NCI-H748 (cell line): ENCODE measurements around the gene ZNF516.
"Not testable (repeated sequence)": the region's sequence is repeated elsewhere in the genome, so short reads cannot be mapped to it uniquely, and the experiment has no call there.

Experiments
- DNase-seq: peaks from one replicate; lab custom pipeline; 2025; ENCODE audit not compliant: unreplicated experiment; lab: John Stamatoyannopoulos, UW

The ZNF516 gene

GRCh38 chr18:76473521-76473920 is 21.5 kb downstream of the ZNF516 start:
- not testable (repeated sequence) for DNase-seq

GRCh38 chr18:76472829-76473228 is 22.2 kb downstream of the ZNF516 start:
- DNase-seq: no peak

GRCh38 chr18:76471593-76471992 is 23.4 kb downstream of the ZNF516 start:
- no peak for DNase-seq

- no peak for DNase-seq
These were observed 26.4 kb downstream of the ZNF516 start for GRCh38 chr18:76468345-76469304.

GRCh38 chr18:76467371-76468190 is 27.5 kb downstream of the ZNF516 start:
- DNase-seq: no peak

- DNase-seq: no peak
These were observed 28.5 kb downstream of the ZNF516 start for GRCh38 chr18:76466410-76466991.

- no peak for DNase-seq
These were observed 29.2 kb downstream of the ZNF516 start for GRCh38 chr18:76465630-76466409.

- DNase-seq: no peak
These were observed 30.5 kb downstream of the ZNF516 start for GRCh38 chr18:76464281-76465259.

- no peak for DNase-seq
These were observed 31.2 kb downstream of the ZNF516 start for GRCh38 chr18:76463872-76464271.

GRCh38 chr18:76463358-76463757 is 31.7 kb downstream of the ZNF516 start:
- no peak for DNase-seq

GRCh38 chr18:76462326-76462694 is 32.7 kb downstream of the ZNF516 start:
- no peak for DNase-seq

GRCh38 chr18:76461692-76462325 is 33.2 kb downstream of the ZNF516 start:
- no peak for DNase-seq

GRCh38 chr18:76461148-76461547 is 33.9 kb downstream of the ZNF516 start:
- no peak for DNase-seq

- DNase-seq: no peak
These were observed 34.6 kb downstream of the ZNF516 start for GRCh38 chr18:76460482-76460881.

- DNase-seq: no peak
These were observed 35.2 kb downstream of the ZNF516 start for GRCh38 chr18:76459687-76460350.

- DNase-seq: no peak
These were observed 35.7 kb downstream of the ZNF516 start for GRCh38 chr18:76459312-76459686.

- no peak for DNase-seq
These were observed 36.3 kb downstream of the ZNF516 start for GRCh38 chr18:76458522-76459311.

- DNase-seq: no peak
These were observed 37.1 kb downstream of the ZNF516 start for GRCh38 chr18:76457957-76458356.
